HEK293 (cell line): ENCODE measurements around the gene L3MBTL1.

Experiments
- CTCF ChIA-PET: fragments of 350-600 bp; formaldehyde crosslinking; extraction: SDS; loops from one replicate; lab custom pipeline; 2021; ENCODE audit warnings: antibody characterized with exemption; lab: Yijun Ruan, JAX
- POLR2A ChIA-PET: fragments of 300-600 bp; formaldehyde crosslinking; extraction: SDS; loops from one replicate; lab custom pipeline; 2020; ENCODE audit warnings: antibody characterized with exemption, inconsistent platforms; lab: Yijun Ruan, JAX
- H3K27ac ChIP-seq: fragments of 200-500 bp; sonication (Bioruptor generic); 2 replicates; pipeline ENCODE4 v1.5.1; 2014; ENCODE audit warnings: low read depth, low read length, control low read depth, inconsistent platforms; ENCODE audit errors: extremely low read depth
- H3K36me3 ChIP-seq, 2 experiments: fragments of 200-500 bp in 1 of 2; sonication (Bioruptor generic) in 1 of 2; 1 replicate in 1 of 2; 2 replicates in 1 of 2; pipeline ENCODE4 v1.5.1; 2014 to 2017; ENCODE audit warnings: inconsistent platforms in 2 of 2, low read length in 2 of 2; ENCODE audit not compliant: control insufficient read depth in 2 of 2, insufficient read depth in 1 of 2
- H3K4me1 ChIP-seq: fragments of 200-500 bp; sonication (Bioruptor generic); 2 replicates; pipeline ENCODE4 v1.5.1; 2014; ENCODE audit warnings: mild to moderate bottlenecking, low read length, inconsistent platforms; ENCODE audit not compliant: control insufficient read depth, insufficient read depth
- H3K4me3 ChIP-seq: 2 replicates; pipeline ENCODE4 v1.5.1; 2011; ENCODE audit warnings: low read depth, mild to moderate bottlenecking, control low read depth, low read length, moderate library complexity
- H3K9me3 ChIP-seq: fragments of 200-500 bp; sonication (Bioruptor generic); 2 replicates; pipeline ENCODE4 v1.5.1; 2014; ENCODE audit warnings: low read depth, low read length, inconsistent platforms; ENCODE audit not compliant: control insufficient read depth, insufficient read depth
- GLIS1 ChIP-seq: fragments of 450-650 bp; formaldehyde crosslinking; IDR thresholded peaks from 2 replicates; pipeline ENCODE4 v1.5.1; 2016; ENCODE audit warnings: missing biosample characterization, missing genetic modification characterization
- HOXA7 ChIP-seq: sonication (generic); formaldehyde crosslinking; IDR thresholded peaks from 2 replicates; pipeline ENCODE4 v1.8.1; 2022; ENCODE audit warnings: missing genetic modification reagents, borderline replicate concordance
- MZF1 ChIP-seq: fragments of 450-650 bp; formaldehyde crosslinking; IDR thresholded peaks from 2 replicates; pipeline ENCODE4 v1.5.1; 2017; ENCODE audit warnings: missing biosample characterization, missing genetic modification characterization, borderline replicate concordance
- RBAK ChIP-seq: fragments of 450-650 bp; formaldehyde crosslinking; IDR thresholded peaks from 2 replicates; pipeline ENCODE4 v1.5.1; 2016; ENCODE audit warnings: missing biosample characterization, missing genetic modification characterization
- SP2 ChIP-seq: fragments of 450-650 bp; formaldehyde crosslinking; IDR thresholded peaks from 2 replicates; pipeline ENCODE4 v1.5.1; 2016; ENCODE audit warnings: missing biosample characterization, missing genetic modification characterization
- YY2 ChIP-seq: fragments of 450-650 bp; formaldehyde crosslinking; IDR thresholded peaks from 2 replicates; pipeline ENCODE4 v1.5.1; 2016; ENCODE audit warnings: missing biosample characterization, missing genetic modification characterization
- ZBTB44 ChIP-seq: fragments of 450-650 bp; IDR thresholded peaks from 2 replicates; pipeline ENCODE4 v1.5.1; 2018; ENCODE audit warnings: missing biosample characterization, mild to moderate bottlenecking, missing genetic modification characterization
- ZFHX2 ChIP-seq: fragments of 450-650 bp; formaldehyde crosslinking; conservative IDR thresholded peaks from 2 replicates; pipeline ENCODE4 v1.5.1; 2016; ENCODE audit warnings: missing biosample characterization, missing genetic modification characterization
- ZNF112 ChIP-seq: fragments of 450-650 bp; formaldehyde crosslinking; IDR thresholded peaks from 2 replicates; pipeline ENCODE4 v1.5.0; 2017; ENCODE audit warnings: missing biosample characterization, missing genetic modification characterization
- ZNF292 ChIP-seq: fragments of 450-650 bp; formaldehyde crosslinking; IDR thresholded peaks from 2 replicates; pipeline ENCODE4 v1.5.1; 2016; ENCODE audit warnings: low read depth, missing biosample characterization, missing genetic modification characterization, borderline replicate concordance
- ZNF341 ChIP-seq: fragments of 450-650 bp; formaldehyde crosslinking; IDR thresholded peaks from 2 replicates; pipeline ENCODE4; 2016; ENCODE audit warnings: low read depth, missing biosample characterization, missing genetic modification characterization
- ZNF394 ChIP-seq: fragments of 450-650 bp; formaldehyde crosslinking; IDR thresholded peaks from 2 replicates; pipeline ENCODE4 v1.5.1; 2016; ENCODE audit warnings: missing biosample characterization, missing genetic modification characterization, mild to moderate bottlenecking, moderate library complexity, borderline replicate concordance
- ZNF48 ChIP-seq: fragments of 450-650 bp; formaldehyde crosslinking; IDR thresholded peaks from 2 replicates; pipeline ENCODE4 v1.5.1; 2016; ENCODE audit warnings: missing biosample characterization, missing genetic modification characterization
- ZNF501 ChIP-seq: fragments of 450-650 bp; formaldehyde crosslinking; IDR thresholded peaks from 2 replicates; pipeline ENCODE4 v1.5.1; 2016; ENCODE audit warnings: missing biosample characterization, missing genetic modification characterization
- ZNF571 ChIP-seq: fragments of 450-650 bp; formaldehyde crosslinking; IDR thresholded peaks from 2 replicates; pipeline ENCODE4 v1.5.0; 2017; ENCODE audit warnings: missing biosample characterization, missing genetic modification characterization
- ZNF585B ChIP-seq: fragments of 450-650 bp; formaldehyde crosslinking; IDR thresholded peaks from 2 replicates; pipeline ENCODE4 v1.5.1; 2016; ENCODE audit warnings: missing biosample characterization, missing genetic modification characterization
- ZNF600 ChIP-seq: fragments of 450-650 bp; formaldehyde crosslinking; IDR thresholded peaks from 2 replicates; pipeline ENCODE4 v1.5.1; 2016; ENCODE audit warnings: missing biosample characterization, missing genetic modification characterization
- ZNF610 ChIP-seq: fragments of 450-650 bp; formaldehyde crosslinking; IDR thresholded peaks from 2 replicates; pipeline ENCODE4 v1.5.1; 2016; ENCODE audit warnings: missing biosample characterization, missing genetic modification characterization, borderline replicate concordance
- ZNF658 ChIP-seq: fragments of 450-650 bp; formaldehyde crosslinking; IDR thresholded peaks from 2 replicates; pipeline ENCODE4; 2016; ENCODE audit warnings: missing biosample characterization, missing genetic modification characterization
- ZNF664 ChIP-seq: fragments of 450-650 bp; formaldehyde crosslinking; IDR thresholded peaks from 2 replicates; pipeline ENCODE4 v1.5.1; 2016; ENCODE audit warnings: missing biosample characterization, missing genetic modification characterization
- ZNF747 ChIP-seq: fragments of 450-650 bp; formaldehyde crosslinking; IDR thresholded peaks from 2 replicates; pipeline ENCODE4 v1.5.1; 2016; ENCODE audit warnings: missing biosample characterization, missing genetic modification characterization
- ZNF830 ChIP-seq: fragments of 450-650 bp; IDR thresholded peaks from 2 replicates; pipeline ENCODE4 v1.5.0; 2018; ENCODE audit warnings: missing biosample characterization, missing genetic modification characterization, low read depth, mild to moderate bottlenecking, moderate library complexity
- TF ChIP-seq, protein P1 (sequence below): fragments of 450-650 bp; formaldehyde crosslinking; IDR thresholded peaks from 2 replicates; pipeline ENCODE4 v1.5.1; 2016; ENCODE audit warnings: missing biosample characterization, missing genetic modification characterization
- TF ChIP-seq, protein P2 (sequence below): fragments of 450-650 bp; formaldehyde crosslinking; IDR thresholded peaks from 2 replicates; pipeline ENCODE4 v1.5.1; 2016; ENCODE audit warnings: missing biosample characterization, missing genetic modification characterization
- TF ChIP-seq, protein P3 (sequence below): fragments of 450-650 bp; IDR thresholded peaks from 2 replicates; pipeline ENCODE4 v1.5.1; 2018; ENCODE audit warnings: missing biosample characterization, missing genetic modification characterization
- TF ChIP-seq, protein P4 (sequence below): fragments of 450-650 bp; formaldehyde crosslinking; IDR thresholded peaks from 2 replicates; pipeline ENCODE4 v1.5.1; 2017; ENCODE audit warnings: missing biosample characterization, missing genetic modification characterization

The L3MBTL1 gene

DNA sequence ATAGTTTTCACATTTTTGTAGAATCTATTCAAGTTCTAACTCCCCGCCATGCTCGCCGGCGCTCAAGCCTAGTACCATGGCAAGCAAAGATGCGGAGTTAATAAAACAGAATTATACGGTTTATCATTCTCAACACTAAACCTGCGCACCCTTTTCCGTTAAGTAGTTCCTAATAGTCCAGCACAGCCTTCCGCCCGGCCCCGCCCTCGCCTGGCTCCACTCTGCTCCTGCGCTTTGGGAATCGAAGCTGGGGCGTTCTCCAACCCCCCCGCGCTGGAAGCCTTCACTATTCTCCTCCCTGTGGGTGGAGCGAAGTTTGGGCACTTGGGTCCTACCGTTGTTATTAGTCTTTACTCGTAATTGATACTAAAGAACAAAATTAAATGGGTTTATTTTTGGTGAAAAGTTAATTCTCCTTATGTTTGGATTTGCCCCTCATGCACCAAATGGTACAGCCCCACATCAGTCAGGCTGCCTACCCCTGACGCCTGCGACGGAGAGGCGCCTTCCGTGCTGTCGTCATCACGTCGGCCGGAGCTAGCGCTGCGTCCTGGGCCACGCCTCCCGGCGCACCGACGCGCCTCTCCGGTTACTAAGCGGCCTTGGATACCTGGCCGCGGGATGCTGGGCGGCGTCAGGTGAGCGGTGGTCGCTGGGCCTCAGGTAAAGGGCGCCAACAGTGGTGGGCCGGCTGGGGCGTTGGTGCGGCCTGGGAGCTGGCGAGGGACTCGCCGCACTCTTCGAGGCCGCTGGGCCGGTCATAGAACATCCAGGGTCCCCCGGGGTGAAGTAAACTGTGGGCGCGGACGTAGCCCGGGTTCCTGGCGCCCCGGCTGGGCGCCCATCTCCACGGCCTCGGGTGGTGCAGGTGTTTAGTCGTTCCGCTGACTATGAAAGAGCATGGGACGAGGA, 83.2 kb downstream of the L3MBTL1 start, which contains the start of gene IFT52:
Gene IFT52, plus strand, starts transcription at position 546 of the 912 bp plus-strand sequence. CDS start 3,762 bp downstream, outside the sequence.
- peak within 1 kb of the TSS; percentile 78 for H3K27ac ChIP-seq
- H3K4me1 ChIP-seq = no peaks in the 10 kb centered on the region
- ChIA-PET POLR2A (interaction anchor here (0.6 to 2.7 kb wide), 23 partner anchors 10 to 1967 kb away, joined by 3 to 16 read pairs (median 4); partner anchors contain the start of genes L3MBTL1 and SRSF6), CTCF (interaction anchor here (1.0 kb wide), 1 partner anchor 52 kb away, joined by 3 read pairs; no protein-coding TSS in a partner anchor)
- H3K9me3 ChIP-seq = no peaks in the 10 kb centered on the region
- peaks cover 6 to 16% of the 10 kb centered on the region in 2 experiments; a peak in 2 of 3 replicates for H3K36me3 ChIP-seq
- H3K4me3 ChIP-seq = peak within 1 kb of the TSS; percentile 99
- TF ChIP-seq ZNF830 = no peak
- no peak for TF ChIP-seq YY2 (tag by site-specific recombination)
- no peak for TF ChIP-seq ZNF571 (tag by site-specific recombination)
- TF ChIP-seq ZNF658 (tag by site-specific recombination) = no peak
- TF ChIP-seq, protein P1, sequence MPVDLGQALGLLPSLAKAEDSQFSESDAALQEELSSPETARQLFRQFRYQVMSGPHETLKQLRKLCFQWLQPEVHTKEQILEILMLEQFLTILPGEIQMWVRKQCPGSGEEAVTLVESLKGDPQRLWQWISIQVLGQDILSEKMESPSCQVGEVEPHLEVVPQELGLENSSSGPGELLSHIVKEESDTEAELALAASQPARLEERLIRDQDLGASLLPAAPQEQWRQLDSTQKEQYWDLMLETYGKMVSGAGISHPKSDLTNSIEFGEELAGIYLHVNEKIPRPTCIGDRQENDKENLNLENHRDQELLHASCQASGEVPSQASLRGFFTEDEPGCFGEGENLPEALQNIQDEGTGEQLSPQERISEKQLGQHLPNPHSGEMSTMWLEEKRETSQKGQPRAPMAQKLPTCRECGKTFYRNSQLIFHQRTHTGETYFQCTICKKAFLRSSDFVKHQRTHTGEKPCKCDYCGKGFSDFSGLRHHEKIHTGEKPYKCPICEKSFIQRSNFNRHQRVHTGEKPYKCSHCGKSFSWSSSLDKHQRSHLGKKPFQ (tag by site-specific recombination) = no peak
- peak; percentile 81 for TF ChIP-seq ZNF600 (tag by site-specific recombination)
- TF ChIP-seq ZNF292 (tag by site-specific recombination) = no peak
- TF ChIP-seq ZNF48 = no peak
- TF ChIP-seq ZNF585B = no peak
- no peak for TF ChIP-seq ZNF112 (tag by site-specific recombination)
- no peak for TF ChIP-seq ZNF747 (tag by site-specific recombination)
- TF ChIP-seq, protein P2, sequence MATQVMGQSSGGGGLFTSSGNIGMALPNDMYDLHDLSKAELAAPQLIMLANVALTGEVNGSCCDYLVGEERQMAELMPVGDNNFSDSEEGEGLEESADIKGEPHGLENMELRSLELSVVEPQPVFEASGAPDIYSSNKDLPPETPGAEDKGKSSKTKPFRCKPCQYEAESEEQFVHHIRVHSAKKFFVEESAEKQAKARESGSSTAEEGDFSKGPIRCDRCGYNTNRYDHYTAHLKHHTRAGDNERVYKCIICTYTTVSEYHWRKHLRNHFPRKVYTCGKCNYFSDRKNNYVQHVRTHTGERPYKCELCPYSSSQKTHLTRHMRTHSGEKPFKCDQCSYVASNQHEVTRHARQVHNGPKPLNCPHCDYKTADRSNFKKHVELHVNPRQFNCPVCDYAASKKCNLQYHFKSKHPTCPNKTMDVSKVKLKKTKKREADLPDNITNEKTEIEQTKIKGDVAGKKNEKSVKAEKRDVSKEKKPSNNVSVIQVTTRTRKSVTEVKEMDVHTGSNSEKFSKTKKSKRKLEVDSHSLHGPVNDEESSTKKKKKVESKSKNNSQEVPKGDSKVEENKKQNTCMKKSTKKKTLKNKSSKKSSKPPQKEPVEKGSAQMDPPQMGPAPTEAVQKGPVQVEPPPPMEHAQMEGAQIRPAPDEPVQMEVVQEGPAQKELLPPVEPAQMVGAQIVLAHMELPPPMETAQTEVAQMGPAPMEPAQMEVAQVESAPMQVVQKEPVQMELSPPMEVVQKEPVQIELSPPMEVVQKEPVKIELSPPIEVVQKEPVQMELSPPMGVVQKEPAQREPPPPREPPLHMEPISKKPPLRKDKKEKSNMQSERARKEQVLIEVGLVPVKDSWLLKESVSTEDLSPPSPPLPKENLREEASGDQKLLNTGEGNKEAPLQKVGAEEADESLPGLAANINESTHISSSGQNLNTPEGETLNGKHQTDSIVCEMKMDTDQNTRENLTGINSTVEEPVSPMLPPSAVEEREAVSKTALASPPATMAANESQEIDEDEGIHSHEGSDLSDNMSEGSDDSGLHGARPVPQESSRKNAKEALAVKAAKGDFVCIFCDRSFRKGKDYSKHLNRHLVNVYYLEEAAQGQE (tag by site-specific recombination) = no peak
- TF ChIP-seq ZNF501 (tag by site-specific recombination) = peak; percentile 71; the same call in 1 of the 2 replicates
- TF ChIP-seq RBAK = no peak
- TF ChIP-seq, protein P3, sequence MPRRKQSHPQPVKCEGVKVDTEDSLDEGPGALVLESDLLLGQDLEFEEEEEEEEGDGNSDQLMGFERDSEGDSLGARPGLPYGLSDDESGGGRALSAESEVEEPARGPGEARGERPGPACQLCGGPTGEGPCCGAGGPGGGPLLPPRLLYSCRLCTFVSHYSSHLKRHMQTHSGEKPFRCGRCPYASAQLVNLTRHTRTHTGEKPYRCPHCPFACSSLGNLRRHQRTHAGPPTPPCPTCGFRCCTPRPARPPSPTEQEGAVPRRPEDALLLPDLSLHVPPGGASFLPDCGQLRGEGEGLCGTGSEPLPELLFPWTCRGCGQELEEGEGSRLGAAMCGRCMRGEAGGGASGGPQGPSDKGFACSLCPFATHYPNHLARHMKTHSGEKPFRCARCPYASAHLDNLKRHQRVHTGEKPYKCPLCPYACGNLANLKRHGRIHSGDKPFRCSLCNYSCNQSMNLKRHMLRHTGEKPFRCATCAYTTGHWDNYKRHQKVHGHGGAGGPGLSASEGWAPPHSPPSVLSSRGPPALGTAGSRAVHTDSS (tag by site-specific recombination) = no peak
- no peak for TF ChIP-seq HOXA7 (CRISPR knock-in tag)
- TF ChIP-seq, protein P4, sequence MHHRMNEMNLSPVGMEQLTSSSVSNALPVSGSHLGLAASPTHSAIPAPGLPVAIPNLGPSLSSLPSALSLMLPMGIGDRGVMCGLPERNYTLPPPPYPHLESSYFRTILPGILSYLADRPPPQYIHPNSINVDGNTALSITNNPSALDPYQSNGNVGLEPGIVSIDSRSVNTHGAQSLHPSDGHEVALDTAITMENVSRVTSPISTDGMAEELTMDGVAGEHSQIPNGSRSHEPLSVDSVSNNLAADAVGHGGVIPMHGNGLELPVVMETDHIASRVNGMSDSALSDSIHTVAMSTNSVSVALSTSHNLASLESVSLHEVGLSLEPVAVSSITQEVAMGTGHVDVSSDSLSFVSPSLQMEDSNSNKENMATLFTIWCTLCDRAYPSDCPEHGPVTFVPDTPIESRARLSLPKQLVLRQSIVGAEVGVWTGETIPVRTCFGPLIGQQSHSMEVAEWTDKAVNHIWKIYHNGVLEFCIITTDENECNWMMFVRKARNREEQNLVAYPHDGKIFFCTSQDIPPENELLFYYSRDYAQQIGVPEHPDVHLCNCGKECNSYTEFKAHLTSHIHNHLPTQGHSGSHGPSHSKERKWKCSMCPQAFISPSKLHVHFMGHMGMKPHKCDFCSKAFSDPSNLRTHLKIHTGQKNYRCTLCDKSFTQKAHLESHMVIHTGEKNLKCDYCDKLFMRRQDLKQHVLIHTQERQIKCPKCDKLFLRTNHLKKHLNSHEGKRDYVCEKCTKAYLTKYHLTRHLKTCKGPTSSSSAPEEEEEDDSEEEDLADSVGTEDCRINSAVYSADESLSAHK = no peak
- TF ChIP-seq GLIS1 (tag by site-specific recombination) = peak; percentile 31; the same call in 1 of the 2 replicates
- 0 out of 2 replicates have a peak, but pooled peaks have one; percentile 40 for TF ChIP-seq ZNF341
- TF ChIP-seq SP2 (tag by site-specific recombination) = peak; percentile 57
- TF ChIP-seq ZNF664 (tag by site-specific recombination) = no peak
- TF ChIP-seq MZF1 (tag by site-specific recombination) = no peak
- no peak; the same call in 1 of the 2 replicates for TF ChIP-seq ZFHX2
- TF ChIP-seq ZNF610 (tag by site-specific recombination) = no peak
- TF ChIP-seq ZBTB44 = no peak
- TF ChIP-seq ZNF394 (tag by site-specific recombination) = no peak; the same call in 1 of the 2 replicates
